Measurements from ENCODE around the gene SLCO4A1. TPM values are rescaled to one million over a fixed set of nuclear protein-coding genes. Genes with fewer than 3 reads are reported as not detected.

The SLCO4A1 gene
- total RNA-seq, 1 experiment from 2014 or later: 27.0 TPM

- DNase-seq (ENCODE audit: unreplicated experiment): peak; percentile 75
- intact Hi-C loops (cut with micrococcal nuclease): loop anchor here (1.0 to 5.0 kb wide), 2 partner anchors 100 to 117 kb away; no protein-coding TSS in a partner anchor
- TF ChIP-seq CTCF (IDR thresholded peaks at IDR 0.05; ENCODE audit: unreplicated experiment): peak; percentile 98
- Mint-ChIP-seq H3K4me3 (ENCODE audit: unreplicated experiment) (peak overlapping the region; percentile 3), H3K27me3 (ENCODE audit: insufficient read depth, unreplicated experiment) (no peaks in the 10 kb centered on the region), H3K36me3 (ENCODE audit: insufficient read depth, unreplicated experiment) (no peaks in the 10 kb centered on the region), H3K27ac (ENCODE audit: low read depth, unreplicated experiment) (no peak overlapping the region), H3K4me1 (ENCODE audit: insufficient read depth, unreplicated experiment) (peaks cover 2% of the 10 kb centered on the region), H3K9me3 (ENCODE audit: unreplicated experiment) (no peaks in the 10 kb centered on the region)
- BruUV-seq (replicated peaks): no TSS peak
- POLR2A ChIA-PET: interaction anchor here (0.5 to 2.0 kb wide), 11 partner anchors 14 to 313 kb away, joined by 3 to 9 read pairs (median 3); partner anchors contain the start of genes RPS21 and SLCO4A1
- CTCF ChIA-PET: interaction anchor here (0.6 to 3.8 kb wide), 61 partner anchors 8 to 448 kb away, joined by 3 to 63 read pairs (median 4); partner anchors contain the start of genes MRGBP, RPS21 and SLCO4A1
These were observed 25.3 kb upstream of the SLCO4A1 start for GRCh38 chr20:62616728-62617621.

- POLR2A ChIA-PET: interaction anchor here (0.6 to 2.0 kb wide), 9 partner anchors 15 to 252 kb away, joined by 3 to 9 read pairs (median 4); partner anchors contain the start of genes RPS21 and SLCO4A1
- Mint-ChIP-seq H3K27me3 (ENCODE audit: insufficient read depth, unreplicated experiment) (no peaks in the 10 kb centered on the region), H3K4me1 (ENCODE audit: insufficient read depth, unreplicated experiment) (peaks cover 6% of the 10 kb centered on the region), H3K36me3 (ENCODE audit: insufficient read depth, unreplicated experiment) (no peaks in the 10 kb centered on the region), H3K9me3 (ENCODE audit: unreplicated experiment) (no peaks in the 10 kb centered on the region), H3K4me3 (ENCODE audit: unreplicated experiment) (no peak overlapping the region), H3K27ac (ENCODE audit: low read depth, unreplicated experiment) (peak overlapping the region; percentile 69)
- no peak for TF ChIP-seq CTCF (IDR thresholded peaks at IDR 0.05; ENCODE audit: unreplicated experiment)
- BruUV-seq (replicated peaks): no TSS peak
- peak; percentile 72 for DNase-seq (ENCODE audit: unreplicated experiment)
- CTCF ChIA-PET: interaction anchor here (0.6 to 3.8 kb wide), 38 partner anchors 7 to 317 kb away, joined by 3 to 63 read pairs (median 4); partner anchors contain the start of genes MRGBP, RPS21 and SLCO4A1
- intact Hi-C loops (cut with micrococcal nuclease): loop anchor here (1.0 to 5.0 kb wide), 2 partner anchors 101 to 118 kb away; no protein-coding TSS in a partner anchor
These were observed 24.4 kb upstream of the SLCO4A1 start for GRCh38 chr20:62617711-62618483.

- peaks cover 16% of the 10 kb centered on the region for H3K4me1 Mint-ChIP-seq (ENCODE audit: insufficient read depth, unreplicated experiment)
- no peak for DNase-seq (ENCODE audit: unreplicated experiment)
- no peak for TF ChIP-seq CTCF (IDR thresholded peaks at IDR 0.05; ENCODE audit: unreplicated experiment)
- no TSS peak for BruUV-seq (replicated peaks)
- CTCF ChIA-PET: interaction anchor here (0.6 to 3.8 kb wide), 10 partner anchors 12 to 224 kb away, joined by 3 to 63 read pairs (median 4); no protein-coding TSS in a partner anchor
- intact Hi-C loops (cut with micrococcal nuclease): loop anchor here (5.0 kb wide), 1 partner anchor 102 kb away; no protein-coding TSS in a partner anchor
- H3K27me3 Mint-ChIP-seq (ENCODE audit: insufficient read depth, unreplicated experiment): no peaks in the 10 kb centered on the region
- no peak overlapping the region for H3K4me3 Mint-ChIP-seq (ENCODE audit: unreplicated experiment)
- H3K27ac Mint-ChIP-seq (ENCODE audit: low read depth, unreplicated experiment): peak overlapping the region; percentile 69
- no peaks in the 10 kb centered on the region for H3K36me3 Mint-ChIP-seq (ENCODE audit: insufficient read depth, unreplicated experiment)
- no peaks in the 10 kb centered on the region for H3K9me3 Mint-ChIP-seq (ENCODE audit: unreplicated experiment)
- POLR2A ChIA-PET: no interaction called here
These were observed 23.4 kb upstream of the SLCO4A1 start for GRCh38 chr20:62618611-62619529.
